LNCAP (cell line): Measurements from ENCODE around the gene MARCHF4.

Experiments used
- CTCF ChIP-seq: fragments of 450-650 bp; IDR thresholded peaks from 2 replicates; pipeline ENCODE4 v1.5.1; 2017; ENCODE audit warnings: mild to moderate bottlenecking

Gene MARCHF4, protein sequence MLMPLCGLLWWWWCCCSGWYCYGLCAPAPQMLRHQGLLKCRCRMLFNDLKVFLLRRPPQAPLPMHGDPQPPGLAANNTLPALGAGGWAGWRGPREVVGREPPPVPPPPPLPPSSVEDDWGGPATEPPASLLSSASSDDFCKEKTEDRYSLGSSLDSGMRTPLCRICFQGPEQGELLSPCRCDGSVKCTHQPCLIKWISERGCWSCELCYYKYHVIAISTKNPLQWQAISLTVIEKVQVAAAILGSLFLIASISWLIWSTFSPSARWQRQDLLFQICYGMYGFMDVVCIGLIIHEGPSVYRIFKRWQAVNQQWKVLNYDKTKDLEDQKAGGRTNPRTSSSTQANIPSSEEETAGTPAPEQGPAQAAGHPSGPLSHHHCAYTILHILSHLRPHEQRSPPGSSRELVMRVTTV

GRCh38 chr2:216371721-216372702, at the start of gene MARCHF4:
Gene MARCHF4, minus strand, starts transcription at chr2:216372483. Its CDS starts 2,223 bp downstream, at chr2:216370260.
- no peak for TF ChIP-seq CTCF

DNA sequence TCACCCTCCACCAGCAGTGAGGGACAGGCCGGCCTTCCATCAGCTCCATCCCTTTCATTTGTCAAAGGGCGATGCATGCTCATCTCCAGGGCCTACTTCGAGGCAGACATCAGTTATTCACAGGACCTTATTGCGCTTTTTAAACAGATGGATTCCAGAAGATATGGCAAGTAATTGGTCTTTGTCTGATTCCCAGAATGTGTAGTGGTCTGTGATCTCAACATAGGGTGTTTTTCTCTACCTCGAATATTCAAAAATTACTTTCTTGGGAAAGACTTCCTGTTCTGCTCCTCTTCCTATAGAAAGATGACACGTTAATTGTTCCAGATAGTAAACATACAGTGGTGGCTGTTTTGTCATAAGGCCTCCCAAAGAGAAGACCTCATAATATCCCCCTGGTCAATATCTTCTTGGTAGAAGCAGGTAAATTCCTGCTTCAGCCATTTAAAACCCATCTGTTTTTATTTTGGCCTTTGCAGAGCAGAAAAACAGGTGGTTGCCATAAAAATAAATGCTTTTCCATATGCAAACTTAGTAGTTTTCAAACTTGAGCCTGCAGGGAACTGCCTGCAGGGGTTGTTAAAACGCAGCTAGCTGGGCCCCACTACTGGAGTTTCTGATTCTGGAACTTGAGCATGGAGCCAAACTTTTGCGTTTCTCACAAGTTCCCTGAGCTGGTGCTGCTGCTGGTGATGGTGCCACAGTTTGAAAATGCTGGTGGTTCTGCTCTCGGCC, 48.3 kb upstream of the MARCHF4 start:
- no peak for TF ChIP-seq CTCF

DNA sequence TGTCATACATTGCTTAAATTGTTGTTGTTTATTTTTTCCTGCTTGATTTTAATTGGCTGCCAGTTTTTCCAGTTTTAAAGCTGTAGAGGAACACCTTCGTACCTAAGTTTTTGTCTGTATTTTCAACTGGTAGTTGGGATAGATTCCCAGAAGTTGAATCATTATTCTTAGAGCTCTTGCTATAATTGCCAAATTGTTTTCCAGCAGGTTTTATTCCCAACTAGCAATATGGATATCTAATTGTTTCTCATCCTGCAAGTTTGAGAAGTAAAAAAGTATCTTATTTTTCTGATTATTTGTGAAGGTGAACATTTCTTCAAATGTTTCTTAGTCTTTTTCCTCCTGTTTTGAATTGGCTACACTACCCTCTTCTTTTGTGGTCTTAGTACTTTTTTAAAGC, 46.7 kb upstream of the MARCHF4 start:
- no peak for TF ChIP-seq CTCF

DNA sequence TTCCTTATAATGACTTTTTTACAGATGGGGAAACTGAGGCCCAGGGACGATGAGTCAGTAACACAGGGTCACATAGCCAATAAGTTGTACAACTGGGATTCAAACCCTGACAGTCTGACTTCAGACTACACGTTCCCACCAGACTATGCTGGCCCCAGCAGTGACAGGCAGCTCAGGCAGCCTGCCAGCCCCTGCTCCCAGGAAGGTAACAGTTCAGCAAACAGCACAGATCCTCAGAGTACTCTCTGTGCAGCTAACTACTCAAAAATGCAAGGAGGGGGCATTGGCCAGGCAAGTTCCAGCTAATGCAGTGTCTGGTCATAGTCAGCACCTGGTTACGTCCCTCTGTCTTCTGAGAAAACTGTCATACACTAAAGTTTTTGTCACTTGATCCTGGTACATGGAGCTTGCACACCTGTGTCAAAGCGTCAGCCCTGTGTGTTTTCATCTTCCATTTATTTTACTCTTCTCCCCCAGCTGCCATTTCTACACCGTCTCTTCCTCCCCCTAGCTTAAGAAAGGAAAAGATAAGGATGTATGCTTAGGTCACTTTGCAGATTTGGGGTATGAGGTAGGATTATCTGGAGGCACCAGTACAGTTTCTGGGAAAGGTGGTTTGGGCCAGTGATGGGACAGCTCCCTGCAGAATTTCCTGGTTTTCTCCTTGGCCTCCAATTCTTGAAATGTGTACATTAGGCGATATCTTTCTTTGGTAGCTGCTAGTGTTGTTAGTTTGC, 44.5 kb upstream of the MARCHF4 start:
- TF ChIP-seq CTCF = no peak

- TF ChIP-seq CTCF = no peak
Measured at GRCh38 chr2:216415541-216415940, 43.3 kb upstream of the MARCHF4 start.

DNA sequence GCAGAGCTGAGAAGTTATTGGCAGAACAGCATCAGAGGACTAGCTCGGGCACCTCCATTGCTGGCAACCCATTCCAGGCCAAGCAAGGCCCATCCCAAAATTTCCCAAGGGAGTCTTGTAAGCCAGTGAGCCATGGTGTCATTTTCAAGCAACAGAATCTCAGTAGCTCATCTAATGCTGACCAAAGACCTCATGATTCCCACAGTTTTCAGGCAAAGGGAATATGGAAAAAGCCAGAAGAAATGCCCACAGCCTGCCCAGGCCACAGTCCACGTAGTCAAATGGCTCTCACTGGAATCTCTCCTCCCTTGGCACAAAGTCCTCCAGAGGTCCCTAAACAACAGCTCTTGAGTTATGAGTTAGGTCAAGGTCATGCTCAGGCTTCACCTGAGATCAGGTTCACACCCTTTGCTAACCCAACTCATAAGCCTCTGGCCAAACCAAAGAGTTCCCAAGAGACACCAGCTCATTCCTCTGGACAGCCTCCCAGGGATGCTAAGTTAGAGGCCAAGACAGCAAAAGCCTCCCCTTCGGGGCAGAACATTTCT, 42.6 kb upstream of the MARCHF4 start:
- no peak for TF ChIP-seq CTCF
